ENCODE results near the gene ACOT7.
A peak's percentile ranks its signal among the peaks of the same experiment; 100 is the strongest.
"Not testable (repeated sequence)": the region's sequence is repeated elsewhere in the genome, so short reads cannot be mapped to it uniquely, and the experiment has no call there.

ACOT7 gene

DNA sequence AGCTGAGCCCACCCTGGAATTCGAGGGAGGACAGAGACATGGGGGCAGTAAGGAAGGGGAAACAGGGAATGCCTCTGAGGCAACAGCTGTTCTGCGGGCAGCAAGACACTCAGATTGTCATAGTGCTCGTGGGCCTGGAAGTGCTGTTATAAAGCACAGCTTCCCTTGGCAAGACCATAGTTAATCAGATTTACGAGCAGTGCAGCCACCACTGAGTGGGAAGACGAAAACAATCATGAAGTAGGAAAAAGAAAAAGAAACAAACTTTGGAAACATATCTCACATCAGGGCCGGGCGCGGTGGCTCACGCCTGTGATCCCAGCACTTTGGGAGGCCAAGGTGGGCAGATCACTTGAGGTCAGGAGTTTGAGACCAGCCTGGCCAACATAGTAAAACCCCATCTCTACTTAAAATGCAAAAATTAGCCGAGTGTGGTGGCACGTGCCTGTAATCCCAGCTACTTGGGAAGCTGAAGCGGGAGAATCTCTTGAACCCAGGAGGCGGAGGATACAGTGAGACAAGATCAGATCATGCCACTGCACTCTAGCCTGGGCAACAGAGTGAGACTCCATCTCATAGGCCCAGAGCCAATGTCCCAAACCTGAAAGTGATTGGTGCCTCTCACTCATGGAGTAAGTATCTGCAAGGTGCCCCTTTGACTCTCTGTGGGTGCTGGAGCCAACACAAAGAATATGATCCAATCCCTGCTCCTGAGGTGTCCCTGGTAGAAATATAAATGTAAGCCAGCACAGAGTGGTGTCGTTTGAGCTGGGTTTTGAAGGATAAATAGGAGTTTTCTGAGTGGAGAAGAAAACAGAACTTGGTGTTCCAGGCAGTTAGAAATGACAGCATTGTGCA lies 77.1 kb downstream of the ACOT7 start:
- FAIRE-seq (no peak), DNase-seq (ENCODE audit: low spot score) (no peak)

DNA sequence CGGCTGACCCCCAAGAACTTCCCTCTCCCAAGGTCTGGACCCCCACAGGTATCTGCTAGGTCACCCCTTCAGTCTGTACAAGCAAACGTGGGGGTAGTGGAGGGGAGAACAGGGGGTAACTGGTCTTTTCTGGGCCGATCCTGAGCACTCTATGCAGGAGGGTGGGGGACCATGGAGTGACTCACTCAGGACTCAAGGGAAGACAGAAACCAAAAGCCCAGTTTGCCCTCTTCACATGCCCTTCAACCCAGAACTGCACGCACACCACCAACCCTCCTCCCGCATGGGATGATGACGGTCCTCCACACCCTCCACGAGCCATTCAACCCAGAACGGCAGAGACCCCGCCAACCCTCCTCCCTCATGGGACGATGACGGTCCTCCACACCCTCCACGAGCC lies 79.1 kb downstream of the ACOT7 start:
- no peak for DNase-seq (ENCODE audit: low spot score)
- FAIRE-seq = no peak

DNA sequence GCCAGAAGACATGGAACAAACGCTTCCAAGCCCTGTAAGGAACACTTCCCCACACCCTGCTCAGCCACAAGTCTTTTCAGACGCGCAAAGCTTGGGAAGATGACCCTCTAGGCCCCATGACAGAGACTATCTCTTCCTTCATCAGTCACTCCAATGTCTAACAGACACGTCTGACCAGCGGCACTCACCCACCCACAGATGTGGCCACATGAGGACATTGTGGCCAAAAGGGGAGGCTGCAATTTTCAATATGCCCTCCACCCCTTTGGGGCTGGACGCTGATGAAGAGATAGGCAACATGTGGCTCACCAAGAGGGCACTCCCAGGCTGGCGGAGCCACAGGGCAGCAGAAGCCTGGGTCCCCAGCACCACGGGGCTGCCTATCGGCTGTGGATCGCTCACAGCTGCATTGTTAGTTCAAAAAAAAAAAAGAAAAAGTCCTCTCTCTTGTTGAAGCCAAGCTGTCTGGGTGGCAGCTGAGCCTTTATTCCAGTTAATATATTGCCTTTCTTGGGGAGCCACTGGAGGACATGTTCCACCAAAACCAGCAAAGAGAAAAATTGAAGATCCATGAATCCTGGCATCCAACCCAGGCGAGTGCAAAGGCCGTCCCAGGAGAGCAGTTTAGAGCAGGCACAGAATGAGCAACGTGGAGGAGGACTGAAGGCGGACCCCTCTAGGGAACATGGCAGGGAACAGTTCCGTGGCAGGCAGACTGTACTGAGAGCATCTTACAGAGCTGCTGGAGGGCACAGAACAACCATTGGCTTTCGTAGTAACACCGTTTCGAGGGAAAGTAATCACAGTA lies 80.0 kb downstream of the ACOT7 start:
- no peak for FAIRE-seq
- no peak for DNase-seq (ENCODE audit: low spot score)

DNA sequence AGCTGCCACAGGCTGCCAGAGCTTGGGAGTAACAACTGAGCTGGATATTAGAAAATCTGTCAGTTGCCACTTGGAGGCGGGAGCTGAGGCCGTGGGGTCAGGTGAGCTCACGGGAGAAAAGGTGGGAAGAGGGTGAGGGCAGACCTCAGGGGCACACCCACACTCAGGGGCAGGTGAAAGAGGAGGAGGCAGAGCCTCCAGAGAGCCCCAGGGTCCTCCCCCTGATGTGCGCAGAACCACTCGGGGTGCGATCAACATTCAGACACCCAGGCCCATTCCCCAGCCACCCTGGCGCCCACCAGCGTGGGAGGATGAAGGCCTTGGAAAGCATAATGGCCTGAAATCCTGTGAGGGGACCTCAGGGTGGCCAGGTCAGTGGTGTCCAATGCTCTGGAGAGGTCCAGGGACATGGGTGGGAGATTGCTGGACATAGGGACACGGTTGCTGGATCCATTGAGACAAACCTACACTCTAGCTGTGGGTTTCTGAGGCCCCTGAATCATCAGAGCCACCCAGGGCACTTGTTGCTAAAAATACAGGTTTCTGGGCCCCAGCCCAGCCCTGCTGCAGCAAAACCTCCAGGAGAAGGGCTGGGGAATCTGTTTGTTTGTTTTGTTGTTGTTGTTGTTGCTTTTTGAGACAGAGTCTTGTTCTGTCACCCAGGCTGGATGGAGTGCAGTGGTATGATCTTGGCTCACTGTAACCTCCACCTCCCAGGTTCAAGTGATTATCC lies 83.3 kb downstream of the ACOT7 start:
- FAIRE-seq (no peak), DNase-seq (ENCODE audit: low spot score) (no peak)

GRCh38 chr1:6309564-6309963 lies 84.0 kb downstream of the ACOT7 start:
- FAIRE-seq (no peak), DNase-seq (ENCODE audit: low spot score) (no peak)

DNA sequence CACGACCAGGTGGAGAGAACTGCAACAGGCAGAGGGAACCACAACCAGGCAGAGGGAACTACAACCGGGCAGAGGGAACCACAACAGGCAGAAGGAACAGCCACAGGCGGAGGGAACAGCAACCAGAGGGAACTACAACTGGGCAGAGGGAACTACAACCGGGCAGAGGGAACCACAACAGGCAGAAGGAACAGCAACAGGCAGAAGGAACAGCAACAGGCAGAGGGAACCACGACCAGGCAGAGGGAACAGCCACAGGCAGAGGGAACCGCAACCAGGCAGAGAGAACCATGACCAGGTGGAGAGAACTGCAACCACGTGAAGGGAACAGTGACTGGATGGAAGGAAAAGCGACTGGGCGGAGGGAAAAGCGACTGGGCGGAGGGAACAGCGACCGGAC lies 85.1 kb downstream of the ACOT7 start:
- FAIRE-seq (no peak), DNase-seq (ENCODE audit: low spot score) (no peak)

GRCh38 chr1:6307682-6308081 lies 85.9 kb downstream of the ACOT7 start:
- DNase-seq (ENCODE audit: low spot score); FAIRE-seq: not testable (repeated sequence)

GRCh38 chr1:6307099-6307498 lies 86.5 kb downstream of the ACOT7 start:
- DNase-seq (ENCODE audit: low spot score) (no peak), FAIRE-seq (no peak)

GRCh38 chr1:6303397-6304012 lies 90.1 kb downstream of the ACOT7 start:
- DNase-seq (ENCODE audit: low spot score) = no peak
- FAIRE-seq = no peak

GRCh38 chr1:6302568-6302967 lies 91.0 kb downstream of the ACOT7 start:
- FAIRE-seq = no peak
- DNase-seq (ENCODE audit: low spot score) = no peak

- peak; percentile 14 for DNase-seq (ENCODE audit: low spot score)
Observed at GRCh38 chr1:6301526-6301925, 92.0 kb downstream of the ACOT7 start.

DNA sequence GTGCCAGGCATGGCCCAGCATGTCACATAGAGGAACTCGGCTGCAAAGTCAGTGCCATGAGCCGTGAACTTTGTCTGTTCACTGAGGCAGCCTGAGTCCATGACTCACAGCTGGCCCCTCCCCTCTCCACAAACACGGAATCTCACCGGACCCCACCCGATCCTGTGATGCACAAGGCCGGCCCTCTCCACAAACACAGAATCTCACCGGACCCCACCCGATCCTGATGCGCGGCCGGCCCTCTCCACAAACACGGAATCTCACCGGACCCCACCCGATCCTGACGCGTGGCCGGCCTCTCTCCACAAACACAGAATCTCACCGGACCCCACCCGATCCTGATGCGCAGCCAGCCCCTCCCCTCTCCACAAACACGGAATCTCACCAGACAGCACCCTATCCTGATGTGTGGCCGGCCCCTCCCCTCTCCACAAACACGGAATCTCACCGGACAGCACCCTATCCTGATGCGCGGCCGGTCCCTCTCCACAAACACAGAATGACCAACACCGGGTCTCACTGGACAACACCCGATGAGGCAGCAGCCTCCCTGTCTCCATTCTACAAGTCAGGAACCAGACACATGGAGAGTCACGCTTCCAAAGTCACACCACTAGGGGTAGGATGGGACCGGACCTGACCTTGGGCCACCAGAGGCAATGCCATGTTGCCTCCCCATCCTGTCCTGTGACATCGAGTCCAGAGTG lies 93.1 kb downstream of the ACOT7 start:
- DNase-seq (ENCODE audit: low spot score) (no peak), FAIRE-seq (no peak)

More at GRCh38 chr1:6301526-6301925, 92.0 kb downstream of the ACOT7 start:
- FAIRE-seq = no peak

DNA sequence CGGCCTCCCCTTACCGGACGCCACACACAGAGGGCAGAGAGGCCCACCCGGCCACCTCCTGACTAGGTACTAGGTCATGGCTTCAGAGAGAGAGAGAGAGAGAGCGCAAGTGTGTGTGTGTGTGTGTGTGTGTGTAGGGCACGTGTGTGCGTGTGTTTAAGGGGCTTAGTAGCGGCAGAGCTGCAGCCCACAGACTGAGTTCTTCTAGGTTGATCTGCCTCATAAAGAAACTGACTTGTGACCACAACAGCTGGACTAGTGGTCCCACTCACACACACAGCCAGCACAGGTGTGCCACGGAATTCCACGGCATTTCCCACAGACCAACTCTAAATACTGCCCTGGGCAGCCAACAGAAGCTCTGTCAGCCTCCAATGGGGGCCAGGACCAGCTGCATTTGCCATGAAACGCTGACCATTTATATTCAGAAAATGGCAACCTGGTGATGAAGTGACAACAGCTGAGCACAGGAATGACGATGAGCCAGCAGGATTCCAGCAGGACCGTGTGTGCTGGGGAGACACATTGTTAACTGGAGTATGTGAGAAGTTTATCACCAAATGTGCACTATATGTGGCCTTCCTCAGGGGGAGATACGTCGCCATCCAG lies 93.9 kb downstream of the ACOT7 start:
- DNase-seq (ENCODE audit: low spot score) (no peak), FAIRE-seq (no peak)

DNA sequence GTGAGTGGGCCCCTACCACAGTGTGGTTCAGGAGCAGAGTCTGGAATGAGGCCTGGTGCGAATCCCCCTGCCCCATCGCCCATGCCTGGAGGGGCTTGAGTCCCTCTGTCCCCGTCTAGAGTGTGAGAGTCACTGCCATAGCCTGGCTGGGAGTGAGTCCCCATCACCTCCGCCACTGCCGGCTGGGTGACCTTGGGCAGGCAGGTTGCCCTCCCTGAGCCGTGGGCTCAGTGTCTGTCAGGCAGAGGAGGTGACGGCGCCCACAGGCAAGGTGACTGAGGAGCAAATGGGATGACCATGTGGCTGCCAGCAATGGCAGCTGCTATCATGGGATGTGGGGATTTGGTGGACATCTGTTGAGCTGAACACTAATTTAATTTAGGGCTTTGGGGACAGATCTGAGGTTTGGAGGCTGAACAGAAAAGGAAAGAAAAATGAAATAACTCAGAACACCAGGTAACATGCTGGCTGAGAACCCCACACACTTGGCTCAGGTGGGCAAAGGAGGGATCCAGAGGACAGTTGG lies 94.6 kb downstream of the ACOT7 start:
- no peak for FAIRE-seq
- DNase-seq (ENCODE audit: low spot score) = no peak

DNA sequence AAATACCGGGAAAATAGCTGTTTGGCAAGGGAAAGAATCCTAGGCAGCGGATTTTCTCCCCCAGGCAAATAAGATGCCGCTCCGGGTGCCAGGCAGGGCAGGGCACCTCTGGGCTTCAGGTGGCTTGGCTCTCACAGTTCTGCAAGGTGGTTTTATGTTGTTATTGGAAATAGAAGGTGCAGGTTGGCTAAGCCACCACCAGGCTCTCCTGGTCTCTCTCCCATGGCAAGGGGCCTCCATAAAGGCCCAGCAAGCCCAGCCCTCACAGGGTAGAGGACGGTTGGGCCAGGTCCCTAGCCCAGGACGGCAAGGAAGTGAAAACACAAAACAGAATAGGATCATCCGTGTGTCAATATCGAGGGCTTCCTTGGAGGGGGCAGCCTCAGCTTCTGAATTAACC lies 95.0 kb downstream of the ACOT7 start:
- no peak for FAIRE-seq
- no peak for DNase-seq (ENCODE audit: low spot score)

- DNase-seq (ENCODE audit: low spot score) = no peak
- FAIRE-seq = no peak
Observed at GRCh38 chr1:6295910-6296309, 97.7 kb downstream of the ACOT7 start.

- FAIRE-seq = no peak
- no peak for DNase-seq (ENCODE audit: low spot score)
Observed at GRCh38 chr1:6294890-6295556, 98.5 kb downstream of the ACOT7 start.

DNA sequence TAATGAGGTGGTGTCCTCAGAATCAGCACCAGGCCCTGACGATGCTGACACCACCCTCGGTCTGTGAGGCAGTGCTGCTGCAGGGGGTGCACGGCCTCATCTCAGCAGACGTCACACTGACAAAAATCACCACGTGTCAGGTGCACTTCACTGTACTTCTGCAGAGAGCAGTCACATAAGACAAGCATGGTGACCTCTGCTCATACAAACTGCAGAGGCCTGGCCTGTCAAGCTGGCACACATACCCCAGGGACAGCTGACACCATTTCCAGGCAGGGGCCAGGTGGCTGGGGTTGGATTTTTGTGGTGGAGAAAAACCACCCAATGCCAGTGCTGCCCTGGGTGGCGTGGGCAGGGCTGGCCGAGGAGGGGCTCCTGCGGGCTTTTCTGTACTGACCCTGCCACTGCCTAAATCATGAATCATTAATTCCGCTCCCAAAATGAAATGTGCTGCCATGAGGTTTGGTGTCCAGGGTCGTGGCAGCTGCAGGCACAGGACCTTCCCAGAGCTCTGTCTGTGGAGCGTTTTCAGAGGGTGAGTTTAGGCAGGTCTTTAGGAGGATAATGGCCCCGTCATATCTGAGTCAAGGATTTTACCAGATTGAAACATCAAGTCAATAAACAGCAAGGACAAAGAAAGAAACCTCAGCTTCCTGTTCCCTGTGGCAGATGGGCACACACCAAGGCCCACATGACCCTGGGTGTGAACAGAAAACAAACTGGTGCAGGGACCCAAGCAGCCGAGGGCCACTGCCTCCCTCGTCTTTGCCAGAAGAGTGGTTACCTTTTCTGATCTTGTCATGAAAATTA lies 99.3 kb downstream of the ACOT7 start:
- no peak for FAIRE-seq

DNA sequence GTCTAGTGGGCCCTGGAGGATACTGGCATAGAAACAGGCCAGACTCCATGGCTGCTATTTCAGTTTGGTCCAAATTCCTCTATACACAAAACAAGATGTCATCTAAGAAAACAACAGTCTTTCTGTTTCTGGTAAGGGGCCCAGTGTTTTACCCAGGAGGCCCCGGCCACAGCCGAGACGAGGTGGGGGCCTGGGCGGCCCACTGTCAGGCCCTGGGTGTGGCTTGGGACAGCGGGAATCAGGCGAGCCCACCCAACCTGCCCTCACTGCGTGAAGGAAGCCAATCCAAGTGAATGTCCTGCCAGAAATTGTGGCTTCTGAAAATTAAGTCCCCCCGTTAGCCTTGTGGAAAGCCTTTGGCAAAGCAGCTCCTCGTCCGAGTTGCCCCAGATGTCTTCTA lies 101.5 kb downstream of the ACOT7 start:
- DNase-seq (ENCODE audit: low spot score) (no peak), FAIRE-seq (no peak)

More for the DNA sequence above, 99.3 kb downstream of the ACOT7 start:
- DNase-seq (ENCODE audit: low spot score) = no peak

All from urothelium cell line (cell line).